HG03439 (cell line): ENCODE results near the gene SUV39H1.
"Not testable (repeated sequence)": the region's sequence is repeated elsewhere in the genome, so short reads cannot be mapped to it uniquely, and the experiment has no call there.

Source experiments
- ATAC-seq: cut with Tn5 transposase; IDR thresholded peaks from one replicate; pipeline ENCODE4 v1.9.1; 2021; ENCODE audit warnings: mild to moderate bottlenecking, moderate library complexity; ENCODE audit not compliant: unreplicated experiment

The SUV39H1 gene

GRCh38 chrX:48696301-48696908 lies at the start of gene SUV39H1:
SUV39H1 (plus strand) TSS chrX:48696734; CDS start chrX:48696785, 51 bp downstream.
- peak; percentile 88 for ATAC-seq

- ATAC-seq = no peak
Observed at GRCh38 chrX:48648336-48648751, 48.2 kb upstream of the SUV39H1 start.

- no peak for ATAC-seq
Observed at GRCh38 chrX:48649102-48649501, 47.4 kb upstream of the SUV39H1 start.

GRCh38 chrX:48652055-48652579 lies 44.4 kb upstream of the SUV39H1 start:
- ATAC-seq = not testable (repeated sequence)

- ATAC-seq = not testable (repeated sequence)
Observed at GRCh38 chrX:48654746-48655145, 41.8 kb upstream of the SUV39H1 start.

GRCh38 chrX:48659686-48660085 lies 36.8 kb upstream of the SUV39H1 start:
- ATAC-seq = not testable (repeated sequence)

- no peak for ATAC-seq
Observed at GRCh38 chrX:48663241-48663640, 33.3 kb upstream of the SUV39H1 start.

GRCh38 chrX:48664156-48664555 lies 32.4 kb upstream of the SUV39H1 start:
- ATAC-seq = no peak

GRCh38 chrX:48665991-48666390 lies 30.5 kb upstream of the SUV39H1 start:
- no peak for ATAC-seq

- ATAC-seq = no peak
Observed at GRCh38 chrX:48666649-48667048, 29.9 kb upstream of the SUV39H1 start.

GRCh38 chrX:48667509-48667908 lies 29.0 kb upstream of the SUV39H1 start:
- ATAC-seq = no peak

- ATAC-seq = not testable (repeated sequence)
Observed at GRCh38 chrX:48668187-48668586, 28.3 kb upstream of the SUV39H1 start.

GRCh38 chrX:48676106-48676892 lies 20.2 kb upstream of the SUV39H1 start:
- peak; percentile 94 for ATAC-seq

GRCh38 chrX:48676893-48677270 lies 19.7 kb upstream of the SUV39H1 start:
- ATAC-seq = peak; percentile 15

GRCh38 chrX:48677516-48677915 lies 19.0 kb upstream of the SUV39H1 start:
- ATAC-seq = no peak

GRCh38 chrX:48680467-48680866 lies 16.1 kb upstream of the SUV39H1 start:
- ATAC-seq = not testable (repeated sequence)

- ATAC-seq = not testable (repeated sequence)
Observed at GRCh38 chrX:48680925-48681324, 15.6 kb upstream of the SUV39H1 start.

GRCh38 chrX:48681539-48682183 lies 14.9 kb upstream of the SUV39H1 start:
- no peak for ATAC-seq

GRCh38 chrX:48682795-48683194 lies 13.7 kb upstream of the SUV39H1 start:
- not testable (repeated sequence) for ATAC-seq

- ATAC-seq = peak; percentile 80
Observed at GRCh38 chrX:48683411-48683982, 13.0 kb upstream of the SUV39H1 start, which contains the start of gene WAS. WAS (plus strand) TSS chrX:48683799; CDS start chrX:48683854, 55 bp downstream.

- ATAC-seq = no peak
Observed at GRCh38 chrX:48684134-48684533, 12.4 kb upstream of the SUV39H1 start.
